Liver (tissue), 9 donors: Measurements from ENCODE around the gene ROBO2. TPM values are rescaled to one million over a fixed set of nuclear protein-coding genes. Genes with fewer than 3 reads are reported as not detected.

ENCODE experiments used
- DNase-seq: peaks from one replicate; pipeline ENCODE4 v3.0.0-alpha.2; 2017; ENCODE audit warnings: low spot score
- H3K27ac ChIP-seq, 2 donors: one replicate each; pipeline ENCODE4 v1.7.0; 2013; ENCODE audit warnings: inconsistent platforms in 2 of 2, low read length in 2 of 2, control low read depth in 1 of 2, low read depth in 1 of 2, mild to moderate bottlenecking in 1 of 2
- H3K27me3 ChIP-seq, 4 donors: one replicate each; pipeline versions ENCODE4 v1.6.1 to v1.7.0; 2013; ENCODE audit warnings: low read length in 3 of 4, inconsistent platforms in 1 of 4, mild to moderate bottlenecking in 1 of 4, moderate library complexity in 1 of 4; ENCODE audit not compliant: control insufficient read depth in 4 of 4, insufficient read depth in 4 of 4
- H3K36me3 ChIP-seq, 4 donors: one replicate each; pipeline versions ENCODE4 v1.6.1 to v1.7.0; 2013; ENCODE audit warnings: low read length in 3 of 4, mild to moderate bottlenecking in 3 of 4, low read depth in 1 of 4, moderate library complexity in 1 of 4; ENCODE audit not compliant: control insufficient read depth in 4 of 4, insufficient read depth in 3 of 4
- H3K4me1 ChIP-seq, 4 donors: one replicate each; pipeline versions ENCODE4 v1.6.1 to v1.7.0; 2013; ENCODE audit warnings: low read length in 3 of 4, mild to moderate bottlenecking in 3 of 4, moderate library complexity in 1 of 4; ENCODE audit not compliant: control insufficient read depth in 4 of 4, insufficient read depth in 4 of 4
- H3K4me3 ChIP-seq, 3 donors: one replicate each; pipeline versions ENCODE4 v1.6.1 to v1.7.0; 2013; ENCODE audit warnings: low read length in 3 of 3, control low read depth in 1 of 3, low read depth in 1 of 3, mild to moderate bottlenecking in 1 of 3
- H3K9ac ChIP-seq, 2 donors: one replicate each; pipeline ENCODE4 v1.7.0; 2013; ENCODE audit warnings: low read length in 2 of 2, mild to moderate bottlenecking in 2 of 2, moderate library complexity in 2 of 2, control low read depth in 1 of 2, low read depth in 1 of 2
- H3K9me3 ChIP-seq, 4 donors: one replicate each; pipeline versions ENCODE4 v1.6.1 to v1.7.0; 2013; ENCODE audit warnings: low read length in 3 of 4; ENCODE audit not compliant: control insufficient read depth in 4 of 4
- ATF3 ChIP-seq: IDR thresholded peaks from 2 replicates; pipeline ENCODE4 v1.6.1; 2016; ENCODE audit warnings: antibody characterized with exemption
- CTCF ChIP-seq: fragments of 150-350 bp; IDR thresholded peaks from 2 replicates; pipeline ENCODE4 v1.5.1; 2017; ENCODE audit warnings: improper control_type of control experiment, low read depth, low read length; ENCODE audit not compliant: missing input control
- FOXA1 ChIP-seq: IDR thresholded peaks from 2 replicates; pipeline ENCODE4 v1.6.1; 2016; ENCODE audit warnings: antibody characterized with exemption
- FOXA2 ChIP-seq: IDR thresholded peaks from 2 replicates; pipeline ENCODE4 v1.6.1; 2016; ENCODE audit warnings: antibody characterized with exemption
- GABPA ChIP-seq, 2 donors: IDR thresholded peaks in 1 of 2; conservative IDR thresholded peaks in 1 of 2; 2 replicates each; pipeline ENCODE4 v1.6.1; 2016; ENCODE audit warnings: antibody characterized with exemption in 2 of 2, mild to moderate bottlenecking in 1 of 2, moderate library complexity in 1 of 2
- HNF4A ChIP-seq, 2 donors: conservative IDR thresholded peaks; 2 replicates each; pipeline ENCODE4 v1.6.1; 2016; ENCODE audit warnings: antibody characterized with exemption in 2 of 2, mild to moderate bottlenecking in 2 of 2
- HNF4G ChIP-seq: IDR thresholded peaks from 2 replicates; pipeline ENCODE4 v1.6.1; 2016; ENCODE audit warnings: antibody characterized with exemption
- JUND ChIP-seq, 2 donors: IDR thresholded peaks; 2 replicates each; pipeline ENCODE4 v1.6.1; 2016; ENCODE audit warnings: antibody characterized with exemption in 2 of 2
- MAX ChIP-seq: IDR thresholded peaks from 2 replicates; pipeline ENCODE4 v1.6.1; 2016; ENCODE audit warnings: antibody characterized with exemption
- NR2F2 ChIP-seq: IDR thresholded peaks from 2 replicates; pipeline ENCODE4 v1.6.1; 2016; ENCODE audit warnings: antibody characterized with exemption
- RAD21 ChIP-seq, 2 donors: IDR thresholded peaks; 2 replicates each; pipeline ENCODE4 v1.6.1; 2016; ENCODE audit warnings: antibody characterized with exemption in 2 of 2, mild to moderate bottlenecking in 2 of 2
- REST ChIP-seq: IDR thresholded peaks from 2 replicates; pipeline ENCODE4 v1.6.1; 2016; ENCODE audit warnings: antibody characterized with exemption, mild to moderate bottlenecking
- SP1 ChIP-seq: IDR thresholded peaks from 2 replicates; pipeline ENCODE4 v1.6.1; 2018; ENCODE audit warnings: antibody characterized with exemption, mild to moderate bottlenecking
- TAF1 ChIP-seq: conservative IDR thresholded peaks from 2 replicates; pipeline ENCODE4 v1.6.1; 2016; ENCODE audit warnings: antibody characterized with exemption, mild to moderate bottlenecking
- YY1 ChIP-seq: IDR thresholded peaks from 2 replicates; pipeline ENCODE4 v1.6.1; 2016; ENCODE audit warnings: antibody characterized with exemption, mild to moderate bottlenecking
- ZBTB33 ChIP-seq: IDR thresholded peaks from 2 replicates; pipeline ENCODE4 v1.6.1; 2016; ENCODE audit warnings: antibody characterized with exemption
- WGBS: extraction: QIAGEN DNeasy Blood & Tissue Kit; methylation state at CpG from one replicate; pipeline ENCODE4 v1.1.7; 2013; 5-methylcytosine and 5-hydroxymethylcytosine counted together
- polyA plus RNA-seq, 2 donors: library from polyadenylated mRNA; stranded (reverse) in 1 of 2; unstranded in 1 of 2; fragments of 200-250 nt in 1 of 2; fragments of >200 nt in 1 of 2; fragmentation: Nextera tagmentation in 1 of 2; extraction: Ambion mirVana in 1 of 2; gene quantifications; one replicate each; pipeline versions ENCODE4 v1.2.1 to v1.2.3, GENCODE V29; 2013 to 2015
- total RNA-seq, 2 donors: library from RNA; depleted of rRNA; stranded (reverse); fragments of >200 nt; gene quantifications; one replicate each; pipeline ENCODE4 v1.2.3, GENCODE V29; 2014
- donor health status: healthy.
- donor health status: healthy.
- donor health status: healthy.
- donor health status: healthy.
- donor health status: healthy.

Gene ROBO2
- total and polyA plus RNA-seq, 4 donors, result 0.22 to 19.4 (median 1.1) TPM

- WGBS, result 75% methylated on average over 1 of the region's 1 CpG
These were observed 566.0 kb downstream of the ROBO2 start for GRCh38 chr3:77605865-77606264.

GRCh38 chr3:77606372-77606771, 566.5 kb downstream of the ROBO2 start:
- Histone ChIP-seq H3K27me3 (no peaks in the 10 kb centered on the region), H3K4me3 (no peak overlapping the region), H3K36me3 (no peaks in the 10 kb centered on the region), H3K9ac (no peak overlapping the region), H3K27ac (no peak overlapping the region), H3K9me3 (no peaks in the 10 kb centered on the region), H3K4me1 (no peaks in the 10 kb centered on the region)
- 77% methylated on average over 2 of the region's 2 CpGs for WGBS
- TF ChIP-seq MAX, result no peak
- no peak for TF ChIP-seq HNF4A (conservative IDR thresholded peaks at IDR 0.05)
- TF ChIP-seq JUND (IDR thresholded peaks at IDR 0.05), result no peak
- no peak for TF ChIP-seq HNF4G
- TF ChIP-seq SP1, result no peak
- no peak for TF ChIP-seq TAF1
- no peak for TF ChIP-seq YY1
- TF ChIP-seq REST, result no peak
- TF ChIP-seq ZBTB33, result no peak
- TF ChIP-seq ATF3, result no peak
- TF ChIP-seq RAD21 (IDR thresholded peaks at IDR 0.05), result no peak
- TF ChIP-seq GABPA (IDR thresholded peaks at IDR 0.05 in 1 of 2, conservative IDR thresholded peaks at IDR 0.05 in 1 of 2), result no peak
- TF ChIP-seq NR2F2, result no peak
- TF ChIP-seq FOXA1, result no peak
- DNase-seq, result no peak

More at GRCh38 chr3:77605865-77606264, 566.0 kb downstream of the ROBO2 start:
- Histone ChIP-seq H3K36me3 (no peaks in the 10 kb centered on the region), H3K4me3 (no peak overlapping the region), H3K27ac (no peak overlapping the region), H3K4me1 (no peaks in the 10 kb centered on the region), H3K27me3 (no peaks in the 10 kb centered on the region), H3K9ac (no peak overlapping the region), H3K9me3 (no peaks in the 10 kb centered on the region)
- TF ChIP-seq ZBTB33, result no peak
- no peak for TF ChIP-seq FOXA2
- TF ChIP-seq GABPA (IDR thresholded peaks at IDR 0.05 in 1 of 2, conservative IDR thresholded peaks at IDR 0.05 in 1 of 2), result no peak
- TF ChIP-seq TAF1, result no peak
- TF ChIP-seq CTCF, result no peak
- no peak for DNase-seq
